TTC549 (cell line): ENCODE measurements around the gene SPO11.

Source experiments
- FAIRE-seq: peaks from 2 replicates; lab custom pipeline; 2012; peaks lifted over from hg19 to GRCh38; lab: Jason Lieb, UNC

The SPO11 gene

GRCh38 chr20:57310821-57311514 is 18.6 kb upstream of the SPO11 start:
- FAIRE-seq = no peak

- FAIRE-seq = no peak
Measured at GRCh38 chr20:57312138-57312537, 17.5 kb upstream of the SPO11 start.

GRCh38 chr20:57313230-57313629 is 16.4 kb upstream of the SPO11 start:
- FAIRE-seq = no peak

GRCh38 chr20:57313951-57314350 is 15.7 kb upstream of the SPO11 start:
- FAIRE-seq = no peak

GRCh38 chr20:57315083-57315975 is 14.3 kb upstream of the SPO11 start:
- no peak for FAIRE-seq

- FAIRE-seq = no peak
Measured at GRCh38 chr20:57315976-57316480, 13.6 kb upstream of the SPO11 start.

- no peak for FAIRE-seq
Measured at GRCh38 chr20:57316795-57317201, 12.8 kb upstream of the SPO11 start.

GRCh38 chr20:57317316-57317788 is 12.3 kb upstream of the SPO11 start:
- FAIRE-seq = no peak

GRCh38 chr20:57317789-57318371 is 11.7 kb upstream of the SPO11 start:
- no peak for FAIRE-seq

- no peak for FAIRE-seq
Measured at GRCh38 chr20:57319584-57319983, 10.0 kb upstream of the SPO11 start.

GRCh38 chr20:57320358-57320757 is 9.2 kb upstream of the SPO11 start:
- FAIRE-seq = no peak

GRCh38 chr20:57321142-57321541 is 8.5 kb upstream of the SPO11 start:
- no peak for FAIRE-seq

- FAIRE-seq = no peak
Measured at GRCh38 chr20:57322476-57322875, 7.1 kb upstream of the SPO11 start.

GRCh38 chr20:57323034-57323433 is 6.6 kb upstream of the SPO11 start:
- FAIRE-seq = no peak

GRCh38 chr20:57325632-57326356 is 3.8 kb upstream of the SPO11 start:
- no peak for FAIRE-seq

- no peak for FAIRE-seq
Measured at GRCh38 chr20:57326667-57327455, 2.7 kb upstream of the SPO11 start.

GRCh38 chr20:57327820-57328219 is 1.8 kb upstream of the SPO11 start:
- FAIRE-seq = no peak

GRCh38 chr20:57330998-57331397 is 1.4 kb downstream of the SPO11 start:
- FAIRE-seq = no peak

GRCh38 chr20:57332105-57333089 is 2.8 kb downstream of the SPO11 start:
- no peak for FAIRE-seq

- peak; percentile 41 for FAIRE-seq
Measured at GRCh38 chr20:57335392-57335791, 5.8 kb downstream of the SPO11 start.
